Measurements from ENCODE around the gene RESP18.
A peak's percentile ranks its signal among the peaks of the same experiment; 100 is the strongest.
"Not testable (repeated sequence)": the region's sequence is repeated elsewhere in the genome, so short reads cannot be mapped to it uniquely, and the experiment has no call there.

RESP18 gene

GRCh38 chr2:219291910-219292490 is 40.5 kb downstream of the RESP18 start:
- DNase-seq (ENCODE audit: low spot score): no peak

- DNase-seq (ENCODE audit: low spot score): no peak
These were observed 41.1 kb downstream of the RESP18 start for GRCh38 chr2:219291394-219291793.

DNA sequence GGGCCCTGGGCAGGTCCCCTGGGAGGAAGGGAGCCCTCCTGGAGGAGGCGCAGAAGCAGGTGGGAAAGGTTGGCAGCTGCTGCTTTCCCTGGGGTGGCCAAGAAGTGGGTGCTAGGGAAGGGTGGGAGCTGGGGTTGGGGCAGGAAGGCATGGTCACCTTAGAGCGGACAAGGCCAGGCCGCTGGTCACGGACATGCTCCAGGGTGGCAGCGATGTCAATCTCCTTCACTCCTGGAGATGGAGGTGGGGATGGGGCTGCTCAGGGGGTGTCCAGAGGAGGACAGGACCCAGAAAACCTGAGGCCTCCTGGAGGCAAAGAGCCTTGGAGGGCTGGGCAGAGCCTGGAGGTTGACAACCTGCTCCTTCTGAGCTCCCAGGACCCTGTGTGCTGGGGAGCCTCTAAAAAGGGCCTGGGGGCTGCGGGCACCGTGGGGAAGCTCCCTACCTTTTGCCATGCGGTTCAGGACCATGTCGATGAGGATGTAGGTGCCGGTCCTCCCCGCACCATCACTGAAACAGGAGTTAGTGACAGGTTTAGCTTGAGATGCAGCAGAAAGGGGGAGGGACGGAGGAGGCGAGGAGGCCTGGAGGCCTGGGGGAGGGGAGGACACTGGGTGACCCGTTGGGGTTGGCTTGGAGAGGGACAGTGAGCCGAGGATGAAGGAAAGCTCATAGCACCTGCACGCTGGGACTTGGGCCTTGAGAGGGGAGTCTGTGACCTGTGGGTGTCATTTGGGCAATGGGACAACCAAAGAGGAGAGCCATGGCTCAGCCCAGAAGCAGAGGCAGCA is 42.0 kb downstream of the RESP18 start:
- no peak for DNase-seq (ENCODE audit: low spot score)

DNA sequence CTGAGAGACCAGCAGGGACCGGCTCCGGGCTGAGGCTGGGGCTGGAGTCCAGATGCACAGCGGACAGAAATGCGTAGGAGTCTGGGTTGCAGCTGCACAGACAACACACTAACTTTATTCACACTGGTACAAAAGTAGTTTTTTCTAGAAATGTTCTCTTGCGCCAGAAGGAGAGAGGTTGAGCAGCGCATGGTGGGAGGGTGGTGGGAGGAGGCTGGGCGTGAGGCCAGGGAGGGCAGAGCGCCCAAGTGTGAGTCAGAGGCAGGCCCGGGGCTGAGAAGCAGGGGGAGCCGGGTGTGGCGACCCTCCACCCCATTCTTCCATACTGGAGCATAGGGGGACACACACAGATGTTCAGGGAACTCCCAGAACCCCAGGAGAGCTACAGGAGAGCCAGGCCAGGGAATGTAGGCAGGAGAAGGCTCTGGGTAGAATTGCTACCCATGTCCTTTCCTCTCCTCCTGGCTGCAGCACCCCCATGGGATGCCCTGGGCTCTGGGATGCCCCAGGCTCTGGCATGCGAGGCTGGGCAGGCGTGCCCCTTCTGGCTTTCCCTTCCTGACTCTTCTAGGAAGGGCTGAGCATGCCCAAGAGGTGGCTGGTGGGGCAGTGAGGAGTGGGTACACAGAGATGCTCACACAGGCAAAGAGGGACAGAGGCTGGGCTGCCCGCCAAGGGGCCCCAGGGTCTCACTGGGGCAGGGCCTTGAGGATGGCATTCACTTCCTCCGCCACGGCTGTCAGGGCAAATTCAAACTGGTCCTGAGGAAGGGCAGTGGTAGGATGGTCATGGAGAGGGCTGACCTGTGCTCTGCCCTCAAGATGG is 42.8 kb downstream of the RESP18 start:
- DNase-seq (ENCODE audit: low spot score): peak; percentile 22

DNA sequence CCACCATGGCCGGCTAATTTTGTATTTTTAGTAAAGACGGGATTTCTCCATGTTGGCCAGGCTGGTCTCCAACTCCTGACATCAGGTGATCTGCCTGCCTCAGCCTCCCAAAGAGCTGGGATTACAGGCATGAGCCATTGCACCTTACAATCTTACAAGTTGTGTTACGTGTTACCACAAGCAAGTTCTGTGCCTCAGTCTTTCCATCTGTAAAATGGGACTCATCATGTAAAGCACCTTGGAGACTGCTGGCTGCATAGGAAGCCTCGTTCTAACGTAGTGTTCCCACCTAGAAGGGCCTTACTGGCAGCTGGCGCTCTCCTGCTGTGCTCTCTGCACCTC is 43.4 kb downstream of the RESP18 start:
- DNase-seq (ENCODE audit: low spot score): no peak

- DNase-seq (ENCODE audit: low spot score): no peak
These were observed 44.8 kb downstream of the RESP18 start for GRCh38 chr2:219287580-219288265.

- not testable (repeated sequence) for DNase-seq (ENCODE audit: low spot score)
These were observed 45.5 kb downstream of the RESP18 start for GRCh38 chr2:219287116-219287440.

GRCh38 chr2:219286436-219287115 is 46.0 kb downstream of the RESP18 start:
- peak; percentile 31 for DNase-seq (ENCODE audit: low spot score)

GRCh38 chr2:219285894-219286425 is 46.6 kb downstream of the RESP18 start:
- DNase-seq (ENCODE audit: low spot score): no peak

GRCh38 chr2:219285373-219285735 is 47.2 kb downstream of the RESP18 start:
- DNase-seq (ENCODE audit: low spot score): no peak

- no peak for DNase-seq (ENCODE audit: low spot score)
These were observed 47.8 kb downstream of the RESP18 start for GRCh38 chr2:219284501-219285372.

DNA sequence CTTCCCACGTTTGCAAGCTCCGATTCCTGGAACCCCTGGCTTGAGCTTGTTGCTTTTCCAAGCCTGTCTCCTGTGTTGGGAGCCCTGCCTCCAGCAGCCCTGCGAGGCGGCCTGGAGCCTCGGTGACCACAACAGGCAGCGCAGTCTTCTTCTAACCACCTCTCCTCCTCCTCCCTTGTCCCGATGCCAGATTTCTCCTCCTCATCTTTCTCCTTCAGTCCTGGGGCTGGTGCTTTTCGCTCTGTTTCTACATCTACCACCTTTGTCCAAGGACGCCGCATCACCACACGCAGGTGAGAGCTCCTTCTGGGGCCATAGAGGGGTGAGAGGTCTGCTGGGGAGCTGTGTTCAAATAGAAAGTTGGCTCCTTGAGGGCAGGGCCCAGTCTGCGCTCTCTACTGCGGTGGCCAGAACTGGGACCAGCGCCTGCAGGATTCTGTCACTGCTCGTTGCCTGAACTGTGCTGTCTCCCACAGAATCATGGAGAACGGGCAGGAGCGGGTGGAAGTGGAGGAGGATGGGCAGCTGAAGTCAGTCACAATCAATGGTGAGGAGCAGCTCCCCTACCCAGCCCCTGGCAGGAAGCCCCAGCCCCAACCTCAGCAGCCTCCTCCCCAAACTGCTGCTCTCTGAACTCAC is 49.5 kb downstream of the RESP18 start:
- no peak for DNase-seq (ENCODE audit: low spot score)

DNA sequence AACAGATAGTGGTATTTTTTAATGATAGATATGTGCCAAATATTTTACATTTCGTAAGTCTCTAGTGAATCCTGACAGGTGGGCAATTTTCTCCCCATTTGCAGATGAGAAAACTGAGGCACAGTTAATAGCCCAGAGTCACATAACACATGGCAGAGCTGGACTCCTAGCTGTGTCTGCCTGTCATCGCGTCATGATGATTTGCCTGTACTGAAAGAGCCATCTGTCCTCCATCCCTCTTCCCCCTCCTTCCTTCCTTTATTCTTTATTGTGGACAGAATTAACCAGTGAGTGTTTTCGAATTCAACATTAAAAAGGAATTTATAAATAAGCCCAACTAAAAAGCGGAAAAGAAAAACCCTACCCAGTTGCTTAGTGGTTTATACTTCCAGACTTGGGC is 50.2 kb downstream of the RESP18 start:
- no peak for DNase-seq (ENCODE audit: low spot score)

GRCh38 chr2:219281588-219281987 is 51.0 kb downstream of the RESP18 start:
- no peak for DNase-seq (ENCODE audit: low spot score)

- DNase-seq (ENCODE audit: low spot score): no peak
These were observed 51.9 kb downstream of the RESP18 start for GRCh38 chr2:219280651-219281050.

- no peak for DNase-seq (ENCODE audit: low spot score)
These were observed 52.5 kb downstream of the RESP18 start for GRCh38 chr2:219279916-219280516.

GRCh38 chr2:219279151-219279915 is 53.2 kb downstream of the RESP18 start, which contains the start of gene DNAJB2:
DNAJB2 (plus strand) TSS chr2:219279366; CDS start chr2:219279834, 468 bp downstream.
- DNase-seq (ENCODE audit: low spot score): peak; percentile 97

GRCh38 chr2:219278655-219279150 is 53.8 kb downstream of the RESP18 start:
- no peak for DNase-seq (ENCODE audit: low spot score)

All from LoVo (cell line).